NCI-H2171 (cell line): ENCODE measurements around the gene RBMS1.

ENCODE experiments used
- DNase-seq: peaks from one replicate; lab custom pipeline; 2025; lab: John Stamatoyannopoulos, UW

RBMS1 gene

GRCh38 chr2:160360089-160360757, 133.4 kb downstream of the RBMS1 start:
- DNase-seq: no peak

- DNase-seq: no peak
These were observed 135.6 kb downstream of the RBMS1 start for GRCh38 chr2:160358046-160358445.

- DNase-seq: no peak
These were observed 137.1 kb downstream of the RBMS1 start for GRCh38 chr2:160356485-160356884.

- DNase-seq: no peak
These were observed 138.5 kb downstream of the RBMS1 start for GRCh38 chr2:160355080-160355479.

GRCh38 chr2:160354677-160355076, 138.9 kb downstream of the RBMS1 start:
- no peak for DNase-seq

GRCh38 chr2:160353813-160354212, 139.8 kb downstream of the RBMS1 start:
- no peak for DNase-seq

GRCh38 chr2:160353166-160353565, 140.4 kb downstream of the RBMS1 start:
- no peak for DNase-seq

GRCh38 chr2:160352500-160352899, 141.1 kb downstream of the RBMS1 start:
- DNase-seq: no peak

- no peak for DNase-seq
These were observed 141.7 kb downstream of the RBMS1 start for GRCh38 chr2:160351956-160352355.

- no peak for DNase-seq
These were observed 144.3 kb downstream of the RBMS1 start for GRCh38 chr2:160349306-160349705.

- DNase-seq: no peak
These were observed 146.2 kb downstream of the RBMS1 start for GRCh38 chr2:160347269-160347863.

- no peak for DNase-seq
These were observed 148.4 kb downstream of the RBMS1 start for GRCh38 chr2:160345071-160345764.

GRCh38 chr2:160343404-160343803, 150.2 kb downstream of the RBMS1 start:
- DNase-seq: no peak

GRCh38 chr2:160339726-160340125, 153.9 kb downstream of the RBMS1 start:
- DNase-seq: no peak

- no peak for DNase-seq
These were observed 154.5 kb downstream of the RBMS1 start for GRCh38 chr2:160338901-160339685.

GRCh38 chr2:160337728-160338127, 155.9 kb downstream of the RBMS1 start:
- no peak for DNase-seq

GRCh38 chr2:160336635-160337034, 157.0 kb downstream of the RBMS1 start:
- DNase-seq: no peak

- DNase-seq: no peak
These were observed 157.5 kb downstream of the RBMS1 start for GRCh38 chr2:160336105-160336504.

- DNase-seq: no peak
These were observed 158.2 kb downstream of the RBMS1 start for GRCh38 chr2:160335441-160335840.

- DNase-seq: no peak
These were observed 159.4 kb downstream of the RBMS1 start for GRCh38 chr2:160334028-160334741.

GRCh38 chr2:160333324-160334027, 160.1 kb downstream of the RBMS1 start:
- no peak for DNase-seq
